IPS-18c (cell line): Measurements from ENCODE around the gene UGP2.

Experiments
- H3K4me3 ChIP-seq: 2 replicates; pipeline ENCODE4 v1.7.0; 2013; ENCODE audit warnings: low read depth, mild to moderate bottlenecking, low read length, moderate library complexity; ENCODE audit not compliant: insufficient read depth
- H3K9me3 ChIP-seq: one replicate; pipeline ENCODE4 v1.6.1; 2013; ENCODE audit warnings: mild to moderate bottlenecking, low read length, moderate library complexity; ENCODE audit not compliant: control insufficient read depth, insufficient read depth

UGP2 gene

DNA sequence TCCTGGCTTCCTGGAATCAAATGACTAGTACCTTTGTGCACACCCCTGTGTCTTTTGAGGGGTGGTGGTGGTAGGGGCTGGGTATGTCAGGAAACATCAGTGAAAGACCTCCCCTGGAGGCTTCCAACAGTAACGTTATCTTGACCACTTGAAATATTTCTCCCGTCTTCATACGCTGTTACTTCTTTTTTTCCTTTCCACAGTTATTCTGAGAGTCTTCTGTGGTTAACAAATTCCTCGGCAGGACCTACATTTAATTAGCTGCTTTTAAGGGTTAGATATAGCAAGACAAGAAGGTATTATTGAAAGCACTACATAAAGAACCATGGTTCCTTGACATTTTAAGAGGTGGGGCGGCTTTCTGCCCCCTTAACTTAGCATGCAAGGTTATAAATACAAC is 34.6 kb downstream of the UGP2 start:
- no peaks in the 10 kb centered on the region for H3K9me3 ChIP-seq
- no peak overlapping the region for H3K4me3 ChIP-seq

DNA sequence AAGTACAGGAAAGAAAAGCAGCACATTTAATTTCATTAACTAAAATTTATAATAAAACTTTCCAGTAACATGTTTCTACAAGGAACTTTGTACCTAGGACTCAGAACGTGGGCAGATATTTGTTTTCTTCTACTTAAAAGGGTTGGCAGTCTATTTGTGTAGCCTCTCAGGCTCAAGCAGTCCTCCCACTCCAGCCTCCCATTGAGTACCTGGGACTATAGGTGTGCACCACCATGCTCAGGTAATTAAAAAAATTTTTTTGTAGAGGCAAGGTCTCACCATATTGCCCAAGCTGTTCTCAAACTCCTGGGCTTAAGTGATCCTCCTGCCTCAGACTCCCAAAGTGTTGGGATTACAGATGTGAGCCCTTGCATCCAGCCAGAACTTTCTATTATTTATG is 36.8 kb downstream of the UGP2 start:
- Histone ChIP-seq H3K9me3 (no peaks in the 10 kb centered on the region), H3K4me3 (no peak overlapping the region)

DNA sequence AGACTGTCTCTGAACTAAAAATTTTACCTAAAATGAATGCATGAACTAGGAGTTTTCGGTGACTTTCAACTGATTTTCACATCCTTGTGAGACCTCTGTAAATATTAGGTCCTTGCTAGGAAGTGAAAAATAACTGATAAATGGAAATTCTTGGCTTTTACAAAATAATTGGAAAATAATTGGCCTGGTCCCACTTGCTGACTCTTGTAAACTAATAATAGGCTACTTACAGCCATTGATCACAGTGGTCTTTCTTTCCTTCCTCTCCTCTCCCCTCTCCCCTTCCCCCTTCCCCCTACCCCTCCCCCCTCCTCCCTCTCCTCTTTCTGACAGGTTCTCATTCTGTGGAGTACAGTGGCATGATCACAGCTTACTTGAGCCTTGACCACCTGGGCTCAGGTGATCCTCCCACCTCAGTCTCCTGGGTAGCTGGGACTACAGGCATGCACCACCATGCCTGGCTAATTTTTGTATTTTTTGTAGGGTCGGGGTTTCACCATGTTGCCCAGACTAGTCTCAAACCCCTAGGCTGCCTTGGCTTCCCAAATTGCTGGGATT is 38.3 kb downstream of the UGP2 start:
- no peak overlapping the region for H3K4me3 ChIP-seq
- no peaks in the 10 kb centered on the region for H3K9me3 ChIP-seq

DNA sequence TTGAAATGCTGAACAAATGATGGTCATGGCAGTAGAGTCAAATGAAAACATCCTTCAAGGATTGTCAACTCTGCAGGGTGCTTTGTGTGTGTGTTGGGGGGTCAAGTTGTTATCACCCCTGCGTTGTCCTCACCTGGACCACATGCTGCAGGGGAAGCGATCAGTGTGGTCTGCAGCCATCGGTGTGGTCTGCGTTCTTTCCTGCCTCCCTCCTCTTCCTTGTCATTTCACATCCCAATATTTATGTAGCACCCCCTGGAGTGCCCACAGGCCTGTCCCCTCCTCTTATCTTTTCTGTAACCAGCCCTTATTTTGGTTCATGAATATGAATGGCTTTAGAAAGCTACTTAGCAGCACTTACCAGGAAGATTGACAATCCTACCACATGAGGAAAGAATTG is 38.9 kb downstream of the UGP2 start:
- no peak overlapping the region for H3K4me3 ChIP-seq
- no peaks in the 10 kb centered on the region for H3K9me3 ChIP-seq

DNA sequence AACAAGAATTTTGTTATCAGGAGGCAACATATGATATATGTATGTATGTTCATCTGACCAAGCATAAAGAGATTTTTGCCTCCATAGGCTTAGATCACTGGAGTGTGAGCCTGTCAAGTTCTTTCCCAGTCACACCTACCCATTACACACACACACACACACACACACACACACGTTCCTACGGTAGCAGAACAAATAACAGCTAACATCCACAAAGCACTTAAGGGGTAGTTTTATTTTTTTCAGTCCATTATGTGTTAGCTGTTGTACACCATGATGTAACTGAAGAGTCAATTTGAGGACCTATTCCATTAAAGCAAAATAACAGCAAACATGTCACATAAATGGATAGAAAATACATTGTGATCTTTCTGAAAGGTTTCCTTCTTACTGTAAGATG is 39.5 kb downstream of the UGP2 start:
- no peak overlapping the region for H3K4me3 ChIP-seq
- H3K9me3 ChIP-seq = no peaks in the 10 kb centered on the region

DNA sequence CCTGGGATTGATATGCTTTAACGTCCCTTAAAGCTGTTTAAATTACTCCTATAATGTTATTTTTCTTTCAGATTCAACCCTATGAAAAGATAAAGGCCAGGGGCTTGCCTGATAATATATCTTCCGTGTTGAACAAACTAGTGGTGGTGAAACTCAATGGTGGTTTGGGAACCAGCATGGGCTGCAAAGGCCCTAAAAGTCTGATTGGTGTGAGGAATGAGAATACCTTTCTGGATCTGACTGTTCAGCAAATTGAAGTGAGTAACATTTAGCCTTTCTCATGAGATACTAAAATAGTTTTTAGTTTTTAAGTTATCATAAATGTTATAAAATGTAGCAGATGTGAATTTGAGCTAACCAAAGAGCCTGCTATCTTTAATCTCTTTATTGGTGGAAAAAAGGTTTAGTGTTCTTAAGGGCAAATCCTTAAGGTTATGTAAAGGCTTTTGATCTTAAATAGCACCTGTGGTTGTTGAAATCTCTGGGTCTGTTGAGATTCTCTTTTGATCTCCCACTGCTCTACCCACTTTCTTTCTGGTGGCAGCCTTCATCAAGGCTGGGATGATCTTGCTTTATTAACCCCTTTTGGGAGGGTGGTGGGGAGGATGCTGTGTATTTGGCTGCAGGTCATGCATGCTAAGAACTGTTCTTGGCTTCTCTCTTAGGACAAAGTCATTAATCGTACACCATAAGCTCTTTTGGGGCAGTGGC is 40.9 kb downstream of the UGP2 start:
- no peak overlapping the region for H3K4me3 ChIP-seq
- H3K9me3 ChIP-seq = no peaks in the 10 kb centered on the region

DNA sequence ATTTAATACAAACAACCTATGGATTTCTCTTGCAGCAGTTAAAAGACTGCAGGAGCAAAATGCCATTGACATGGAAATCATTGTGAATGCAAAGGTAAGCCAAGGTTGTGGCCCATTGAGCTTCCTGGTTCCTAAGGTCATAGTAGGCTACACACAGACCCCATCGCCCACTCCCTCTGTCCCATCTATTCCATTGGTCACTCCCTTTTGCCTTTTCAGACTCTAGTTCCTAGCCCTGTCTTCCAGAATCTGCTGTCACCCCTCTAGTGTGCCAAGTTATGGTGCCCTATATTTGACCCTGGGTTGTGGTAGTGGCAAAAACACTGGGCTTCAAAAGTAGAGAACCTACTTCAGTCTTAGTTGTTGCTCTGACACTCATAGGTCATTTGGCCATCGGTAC is 44.7 kb downstream of the UGP2 start:
- no peaks in the 10 kb centered on the region for H3K9me3 ChIP-seq

DNA sequence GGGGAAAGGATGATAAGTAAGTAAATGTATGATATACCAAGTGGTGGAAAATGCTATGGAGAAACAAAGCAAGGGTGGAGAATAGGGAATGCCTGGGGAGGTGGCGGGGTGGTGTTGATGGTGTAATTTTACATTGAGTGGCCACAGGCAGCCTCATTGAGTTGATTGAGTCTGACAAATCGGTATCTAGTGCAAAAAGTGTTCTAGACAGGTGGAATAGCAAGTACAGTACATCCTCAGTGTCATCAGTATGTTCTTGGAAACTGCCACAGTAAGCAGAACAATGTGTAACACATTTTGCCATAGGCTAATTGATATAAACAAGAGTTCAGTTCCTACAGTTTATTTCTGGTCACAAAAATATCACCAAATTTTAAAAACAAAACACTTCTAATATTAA is 46.4 kb downstream of the UGP2 start:
- Histone ChIP-seq H3K9me3 (no peaks in the 10 kb centered on the region), H3K4me3 (no peak overlapping the region)

More for the DNA sequence above, 44.7 kb downstream of the UGP2 start:
- no peak overlapping the region for H3K4me3 ChIP-seq

DNA sequence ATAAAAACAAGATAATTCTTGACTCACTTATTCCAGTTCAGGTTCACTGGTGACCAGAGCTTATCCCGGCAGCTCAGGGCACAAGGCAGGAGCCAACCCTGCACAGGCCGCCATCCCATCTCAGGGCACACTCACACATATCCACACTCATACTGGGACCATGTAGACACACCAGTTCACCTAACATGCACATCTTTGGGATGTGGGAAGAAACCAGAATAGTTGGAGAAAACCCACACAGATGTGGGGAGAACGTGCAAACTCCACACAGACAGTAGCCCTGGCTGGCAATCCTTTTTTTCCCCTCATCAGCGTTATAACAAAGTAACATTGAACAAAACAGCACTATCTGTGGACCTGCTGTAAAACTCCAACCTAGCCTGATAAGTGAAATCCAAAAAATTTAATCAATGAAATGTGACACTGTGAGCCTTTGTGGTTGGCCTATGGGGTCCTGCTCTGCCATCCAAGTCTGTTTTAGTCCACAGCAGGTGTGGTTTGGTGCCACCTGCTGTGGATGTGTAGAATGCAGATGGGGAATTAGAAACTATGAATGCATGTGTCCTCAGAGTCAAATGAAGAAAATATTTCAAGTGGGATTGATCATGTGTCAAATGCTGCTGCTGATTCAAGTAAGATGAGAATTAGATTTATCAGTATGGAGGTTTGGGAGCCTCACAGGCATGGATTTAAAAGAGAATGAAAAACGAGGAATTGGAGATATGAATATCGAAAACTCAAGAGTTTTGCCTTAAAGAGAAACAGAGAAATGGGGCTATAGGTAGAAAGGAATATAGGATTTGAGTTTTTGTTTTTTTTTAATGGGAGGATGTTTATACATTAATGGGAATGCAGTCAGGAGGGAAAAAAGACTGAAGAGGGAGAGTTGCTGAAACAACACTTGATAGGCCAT is 47.0 kb downstream of the UGP2 start:
- Histone ChIP-seq H3K4me3 (no peak overlapping the region), H3K9me3 (no peaks in the 10 kb centered on the region)

DNA sequence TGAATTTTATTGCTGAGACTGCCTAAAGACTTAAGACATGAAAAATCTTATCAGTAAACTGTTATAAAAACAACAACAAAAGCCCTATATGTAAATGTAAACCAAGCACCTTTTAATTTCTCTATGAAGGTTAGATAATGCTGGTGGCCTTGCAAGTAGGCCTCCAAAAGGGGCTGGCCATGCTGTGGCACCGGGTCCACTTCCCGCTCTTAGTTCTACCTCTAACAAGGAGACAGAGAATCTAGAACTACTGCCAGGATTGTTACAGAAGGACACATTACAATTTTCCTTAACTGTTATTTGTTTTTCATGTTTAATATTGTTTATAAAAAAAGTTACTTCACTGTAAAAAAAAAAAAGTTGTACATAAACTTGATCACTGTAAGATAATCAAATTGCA is 49.0 kb downstream of the UGP2 start:
- Histone ChIP-seq H3K4me3 (no peak overlapping the region), H3K9me3 (no peaks in the 10 kb centered on the region)

DNA sequence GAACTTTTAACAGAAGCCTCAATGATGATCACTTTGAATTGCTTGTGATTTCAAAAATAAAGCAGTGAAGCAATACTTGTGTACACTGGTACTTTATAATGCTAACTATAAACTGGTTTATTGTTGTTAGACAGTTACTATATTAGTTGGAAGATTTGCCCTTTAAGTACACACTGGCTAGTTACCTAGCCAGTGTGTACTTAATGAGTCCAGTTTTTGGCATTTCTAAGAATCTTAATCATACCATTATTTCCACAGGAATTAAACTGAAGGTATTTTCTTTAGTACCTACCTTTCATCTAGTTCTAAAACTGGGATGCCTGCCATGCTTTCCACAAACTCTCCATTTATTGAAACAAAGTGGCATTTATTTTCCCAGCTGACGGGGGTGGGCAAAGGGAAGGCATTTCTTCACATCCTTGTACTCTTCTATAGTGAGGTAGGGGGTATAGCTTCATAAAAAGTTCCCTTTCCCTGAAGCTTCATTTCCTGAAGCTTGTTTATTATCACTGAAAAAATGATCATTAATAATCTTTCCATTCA is 49.9 kb downstream of the UGP2 start:
- Histone ChIP-seq H3K4me3 (no peak overlapping the region), H3K9me3 (no peaks in the 10 kb centered on the region)

DNA sequence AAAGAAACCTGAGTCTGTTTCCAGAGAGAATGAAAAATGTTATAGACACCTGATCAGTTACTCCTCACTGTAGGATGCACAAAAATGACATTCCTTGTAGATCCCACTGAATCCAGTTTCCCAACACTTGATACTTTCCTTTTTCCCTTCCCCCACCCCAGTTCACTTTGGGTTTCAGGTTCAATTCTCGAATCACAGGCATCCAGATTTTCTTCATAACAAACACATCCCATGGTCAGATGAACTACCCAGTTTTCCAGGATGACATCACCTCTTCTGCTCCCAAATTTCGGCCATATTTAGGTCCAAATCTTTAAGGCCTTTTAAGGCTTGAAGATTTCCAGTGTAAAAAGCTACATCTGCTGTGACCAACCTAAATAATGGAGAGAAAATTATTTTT is 51.5 kb downstream of the UGP2 start:
- Histone ChIP-seq H3K9me3 (no peaks in the 10 kb centered on the region), H3K4me3 (no peak overlapping the region)

DNA sequence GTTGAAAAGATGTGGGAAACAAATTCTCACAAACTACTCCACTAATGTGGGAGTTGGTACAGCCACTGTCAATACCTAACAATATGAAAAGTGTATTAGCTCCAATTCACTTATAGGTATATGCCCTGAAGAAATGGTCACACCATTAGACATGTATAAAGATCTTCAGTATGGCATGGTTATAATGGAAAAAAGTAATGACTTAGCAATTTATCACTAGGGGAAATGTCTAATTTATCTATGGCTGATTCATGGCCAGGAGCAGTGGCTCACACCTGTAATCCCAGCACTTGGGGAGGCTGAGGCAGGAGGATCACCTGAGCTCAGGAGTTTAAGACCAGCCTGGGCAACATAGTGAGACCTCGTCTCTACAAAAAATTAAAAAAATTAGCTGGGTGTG is 52.5 kb downstream of the UGP2 start:
- Histone ChIP-seq H3K4me3 (no peak overlapping the region), H3K9me3 (no peaks in the 10 kb centered on the region)

DNA sequence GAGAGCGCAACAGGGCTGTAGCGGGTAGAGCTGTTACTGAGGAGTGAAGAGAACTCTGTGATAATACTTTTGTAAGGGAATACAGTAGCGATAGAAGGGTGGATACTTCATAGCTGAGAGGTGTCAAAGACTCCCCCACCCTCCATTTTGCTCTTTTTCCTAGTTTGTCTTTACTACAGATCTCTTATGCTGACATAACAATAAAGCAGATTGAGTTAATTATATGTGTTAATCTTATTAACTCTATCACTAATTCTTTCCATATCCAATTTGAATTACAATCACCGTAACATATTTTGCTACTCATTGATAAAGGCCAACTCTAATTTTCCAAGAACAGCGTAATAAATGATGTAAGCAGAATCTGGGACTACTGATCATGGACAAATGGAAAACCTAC is 57.1 kb downstream of the UGP2 start:
- H3K4me3 ChIP-seq = no peak overlapping the region
- H3K9me3 ChIP-seq = no peaks in the 10 kb centered on the region

DNA sequence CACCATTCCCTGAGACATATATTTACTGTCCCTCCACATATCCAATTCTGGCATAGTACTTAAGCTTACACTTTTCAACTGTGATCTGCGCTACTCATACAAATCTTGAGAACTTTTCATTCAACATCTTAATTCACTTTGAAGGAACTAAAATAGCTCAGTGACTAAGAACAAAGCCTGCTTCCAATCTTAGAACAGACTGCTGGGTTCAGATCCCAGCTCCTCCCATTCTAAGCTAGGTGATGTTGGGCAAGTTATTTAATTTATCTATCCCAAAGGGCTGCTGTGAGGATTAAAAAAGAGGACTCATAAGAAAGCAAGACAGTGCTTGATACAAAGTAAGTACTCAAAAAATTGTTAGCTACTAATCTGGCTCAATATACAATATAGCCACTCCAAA is 57.9 kb downstream of the UGP2 start:
- no peak overlapping the region for H3K4me3 ChIP-seq

DNA sequence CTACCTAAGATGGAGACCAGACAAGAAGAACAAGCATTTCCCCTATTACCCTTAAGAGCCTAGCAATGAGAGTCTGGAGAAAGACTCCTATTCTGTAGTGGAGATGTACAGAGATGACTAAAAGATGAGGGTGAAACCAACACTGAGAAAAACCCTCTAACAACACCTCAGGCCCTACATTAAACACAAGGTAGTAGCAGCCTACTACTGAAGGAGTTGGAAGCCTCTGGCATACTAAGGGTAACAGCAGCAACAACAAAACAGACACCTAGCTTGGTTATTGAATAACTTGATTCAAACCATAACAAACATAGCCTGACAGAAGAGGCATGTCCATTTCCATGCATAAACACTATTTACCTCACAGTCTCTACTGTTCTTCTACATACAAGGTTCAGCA is 60.5 kb downstream of the UGP2 start:
- no peak overlapping the region for H3K4me3 ChIP-seq

More for the DNA sequence above, 57.9 kb downstream of the UGP2 start:
- H3K9me3 ChIP-seq = no peaks in the 10 kb centered on the region

DNA sequence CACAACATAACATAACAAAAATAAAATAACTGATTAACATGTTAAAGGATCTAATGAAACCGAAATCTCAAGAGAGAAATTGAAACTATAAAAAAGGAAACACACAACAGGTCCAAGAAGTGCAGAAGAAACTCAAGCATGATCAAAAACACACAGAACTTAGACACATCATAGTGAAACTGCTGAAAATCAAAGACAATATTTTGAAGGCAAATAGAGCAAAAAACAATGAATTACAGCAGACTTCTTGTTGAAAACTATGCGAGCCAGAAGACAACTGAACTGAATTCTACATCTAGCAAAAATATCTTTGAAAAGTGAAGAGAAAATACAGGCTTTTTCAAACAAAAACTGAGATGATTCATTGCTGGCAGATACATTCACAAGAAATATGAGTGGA is 61.3 kb downstream of the UGP2 start:
- no peak overlapping the region for H3K4me3 ChIP-seq
- H3K9me3 ChIP-seq = no peaks in the 10 kb centered on the region

More for the DNA sequence above, 60.5 kb downstream of the UGP2 start:
- H3K9me3 ChIP-seq = no peaks in the 10 kb centered on the region

DNA sequence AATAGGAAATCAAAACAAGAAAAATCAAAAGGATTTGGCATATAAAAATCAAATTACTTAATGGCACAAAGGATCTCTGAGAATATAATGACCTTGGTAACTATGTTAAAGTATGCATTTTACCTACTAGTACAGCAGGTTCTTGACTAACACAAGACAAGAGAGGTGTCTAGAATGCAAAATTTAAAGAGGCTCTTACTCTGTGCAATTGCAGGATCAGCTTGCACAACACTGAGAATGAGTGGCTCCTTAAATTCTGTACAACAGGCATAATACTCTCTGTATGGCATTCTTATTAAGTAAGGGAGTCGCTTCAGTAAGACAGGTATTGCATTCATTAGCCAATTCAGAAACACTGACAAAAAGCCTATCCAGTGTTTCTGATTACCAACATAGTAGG is 72.6 kb downstream of the UGP2 start:
- Histone ChIP-seq H3K4me3 (no peak overlapping the region), H3K9me3 (no peaks in the 10 kb centered on the region)
